C4-2B (cell line): ENCODE results near the gene DNAH3.

Experiments
- ZFX ChIP-seq: fragments of 450-650 bp; IDR thresholded peaks from 2 replicates; pipeline ENCODE4 v1.6.1; 2017
- TF ChIP-seq, protein P1 (sequence below): fragments of 450-650 bp; conservative IDR thresholded peaks from 2 replicates; pipeline ENCODE4 v1.5.1; 2017; ENCODE audit warnings: mild to moderate bottlenecking

GRCh38 chr16:21075252-21075651 is 75.4 kb downstream of the DNAH3 start:
- TF ChIP-seq, protein P1, sequence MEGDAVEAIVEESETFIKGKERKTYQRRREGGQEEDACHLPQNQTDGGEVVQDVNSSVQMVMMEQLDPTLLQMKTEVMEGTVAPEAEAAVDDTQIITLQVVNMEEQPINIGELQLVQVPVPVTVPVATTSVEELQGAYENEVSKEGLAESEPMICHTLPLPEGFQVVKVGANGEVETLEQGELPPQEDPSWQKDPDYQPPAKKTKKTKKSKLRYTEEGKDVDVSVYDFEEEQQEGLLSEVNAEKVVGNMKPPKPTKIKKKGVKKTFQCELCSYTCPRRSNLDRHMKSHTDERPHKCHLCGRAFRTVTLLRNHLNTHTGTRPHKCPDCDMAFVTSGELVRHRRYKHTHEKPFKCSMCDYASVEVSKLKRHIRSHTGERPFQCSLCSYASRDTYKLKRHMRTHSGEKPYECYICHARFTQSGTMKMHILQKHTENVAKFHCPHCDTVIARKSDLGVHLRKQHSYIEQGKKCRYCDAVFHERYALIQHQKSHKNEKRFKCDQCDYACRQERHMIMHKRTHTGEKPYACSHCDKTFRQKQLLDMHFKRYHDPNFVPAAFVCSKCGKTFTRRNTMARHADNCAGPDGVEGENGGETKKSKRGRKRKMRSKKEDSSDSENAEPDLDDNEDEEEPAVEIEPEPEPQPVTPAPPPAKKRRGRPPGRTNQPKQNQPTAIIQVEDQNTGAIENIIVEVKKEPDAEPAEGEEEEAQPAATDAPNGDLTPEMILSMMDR: no peak
- no peak for TF ChIP-seq ZFX
